Measurements from ENCODE around the gene SDK2. TPM values are rescaled to one million over a fixed set of nuclear protein-coding genes. Genes with fewer than 3 reads are reported as not detected.

Gene SDK2
- total RNA-seq, 3 donors from 2014 or later (not counting 1 experiment from before 2014, with no cell fraction given): 0.41 to 0.90 (median 0.49) TPM

GRCh38 chr17:73508057-73508930, 136.0 kb downstream of the SDK2 start:
- Mint-ChIP-seq H3K4me3 (no peak overlapping the region), H3K27me3 (ENCODE audit: low read depth in 2 of 2) (peaks cover 0 to 6% of the 10 kb centered on the region in 2 donors), H3K9me3 (no peaks in the 10 kb centered on the region), H3K36me3 (no peaks in the 10 kb centered on the region), H3K4me1 (no peaks in the 10 kb centered on the region), H3K27ac (no peak overlapping the region)
- no peak for TF ChIP-seq CTCF (IDR thresholded peaks at IDR 0.05)
- H3K4me1 ChIP-seq (ENCODE audit: control insufficient read depth, insufficient read depth, low read length): no peaks in the 10 kb centered on the region
- H3K9me3 ChIP-seq (ENCODE audit: control insufficient read depth, insufficient read depth, low read length): no peaks in the 10 kb centered on the region
- H3K27me3 ChIP-seq (ENCODE audit: control insufficient read depth, insufficient read depth, low read length): no peaks in the 10 kb centered on the region
- WGBS (ENCODE audit: insufficient coverage): 81% methylated on average over 19 of the region's 19 CpGs
- DNase-seq: no peak
- H3K4me3 ChIP-seq (ENCODE audit: low read length): no peak overlapping the region
- intact Hi-C loops (cut with micrococcal nuclease): no loop called here
- H3K27ac ChIP-seq (ENCODE audit: low read length): no peak overlapping the region
- no peak for ATAC-seq
- H3K36me3 ChIP-seq (ENCODE audit: control insufficient read depth, insufficient read depth, low read length): no peaks in the 10 kb centered on the region

GRCh38 chr17:73506470-73507435, 137.5 kb downstream of the SDK2 start:
- Mint-ChIP-seq H3K27ac (no peak overlapping the region), H3K9me3 (no peaks in the 10 kb centered on the region), H3K27me3 (ENCODE audit: low read depth in 2 of 2) (peaks cover 0 to 6% of the 10 kb centered on the region in 2 donors), H3K4me1 (no peaks in the 10 kb centered on the region), H3K36me3 (no peaks in the 10 kb centered on the region), H3K4me3 (no peak overlapping the region)
- no peaks in the 10 kb centered on the region for H3K9me3 ChIP-seq (ENCODE audit: control insufficient read depth, insufficient read depth, low read length)
- no peaks in the 10 kb centered on the region for H3K27me3 ChIP-seq (ENCODE audit: control insufficient read depth, insufficient read depth, low read length)
- no peaks in the 10 kb centered on the region for H3K4me1 ChIP-seq (ENCODE audit: control insufficient read depth, insufficient read depth, low read length)
- ATAC-seq (no peak), DNase-seq (no peak)
- TF ChIP-seq CTCF (IDR thresholded peaks at IDR 0.05): no peak
- 86% methylated on average over 9 of the region's 9 CpGs for WGBS (ENCODE audit: insufficient coverage)
- H3K27ac ChIP-seq (ENCODE audit: low read length): no peak overlapping the region
- H3K36me3 ChIP-seq (ENCODE audit: control insufficient read depth, insufficient read depth, low read length): no peaks in the 10 kb centered on the region
- intact Hi-C loops (cut with micrococcal nuclease): no loop called here
- no peak overlapping the region for H3K4me3 ChIP-seq (ENCODE audit: low read length)

DNA sequence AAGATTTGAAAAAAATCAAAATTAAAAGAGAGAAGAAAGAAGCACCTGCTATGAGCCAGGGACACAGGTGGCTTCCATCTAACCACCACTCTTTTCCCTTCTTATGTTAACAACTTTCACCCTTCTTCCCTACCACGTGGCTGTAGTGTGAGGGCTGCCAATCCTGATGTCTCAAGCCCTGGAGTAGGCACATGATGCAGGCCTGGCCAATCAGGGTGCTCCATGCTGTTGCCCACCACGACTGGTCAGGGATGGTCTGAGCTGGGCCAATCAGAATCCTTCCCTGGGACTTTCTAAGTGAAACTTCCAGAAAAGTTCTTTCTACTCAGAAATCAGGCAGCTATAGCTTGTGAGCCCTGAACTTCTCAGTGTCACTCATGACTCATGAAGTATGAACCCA, 140.7 kb downstream of the SDK2 start:
- DNase-seq (no peak), ATAC-seq (no peak)
- Mint-ChIP-seq H3K4me3 (no peak overlapping the region), H3K27ac (no peak overlapping the region), H3K36me3 (no peaks in the 10 kb centered on the region), H3K9me3 (no peaks in the 10 kb centered on the region), H3K27me3 (ENCODE audit: low read depth in 2 of 2) (peaks cover 6 to 10% of the 10 kb centered on the region in 2 donors), H3K4me1 (no peaks in the 10 kb centered on the region)
- intact Hi-C loops (cut with micrococcal nuclease): no loop called here
- 64% methylated on average over 2 of the region's 2 CpGs for WGBS (ENCODE audit: insufficient coverage)
- Histone ChIP-seq H3K4me3 (ENCODE audit: low read length) (no peak overlapping the region), H3K27ac (ENCODE audit: low read length) (no peak overlapping the region), H3K9me3 (ENCODE audit: control insufficient read depth, insufficient read depth, low read length) (no peaks in the 10 kb centered on the region), H3K27me3 (ENCODE audit: control insufficient read depth, insufficient read depth, low read length) (no peaks in the 10 kb centered on the region), H3K36me3 (ENCODE audit: control insufficient read depth, insufficient read depth, low read length) (no peaks in the 10 kb centered on the region), H3K4me1 (ENCODE audit: control insufficient read depth, insufficient read depth, low read length) (no peaks in the 10 kb centered on the region)
- TF ChIP-seq CTCF (IDR thresholded peaks at IDR 0.05): no peak
